ENCODE data around the gene STXBP5L.
A peak's percentile ranks its signal among the peaks of the same experiment; 100 is the strongest.
"Not testable (repeated sequence)": the region's sequence is repeated elsewhere in the genome, so short reads cannot be mapped to it uniquely, and the experiment has no call there.

Gene STXBP5L

GRCh38 chr3:120908030-120908794, at the start of gene STXBP5L:
STXBP5L (plus strand) TSS chr3:120908205; CDS start chr3:120909579, 1,374 bp downstream.
- DNase-seq, result peak; percentile 13 to 39

- no peak for DNase-seq
Observed at GRCh38 chr3:120858521-120858920, 49.5 kb upstream of the STXBP5L start.

GRCh38 chr3:120864541-120864940, 43.5 kb upstream of the STXBP5L start:
- no peak for DNase-seq

DNA sequence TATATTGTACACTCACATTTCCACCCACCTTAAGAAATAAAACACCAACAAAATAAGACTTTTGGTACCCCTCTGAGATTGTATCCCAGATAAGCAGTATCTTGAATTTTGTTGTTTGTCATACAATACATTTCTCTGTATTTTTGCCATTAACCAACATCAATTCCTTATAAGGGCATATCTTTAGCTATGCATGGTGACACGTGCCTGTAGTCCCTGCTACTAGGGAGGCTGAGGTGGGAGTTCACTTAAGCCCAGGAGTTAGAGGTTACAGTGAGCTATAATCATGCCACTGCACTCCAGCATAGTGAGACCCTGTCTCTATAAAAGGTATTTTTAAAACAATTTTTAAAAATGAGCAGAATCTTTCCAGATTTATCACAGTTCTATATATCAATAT, 32.5 kb upstream of the STXBP5L start:
- no peak for DNase-seq

GRCh38 chr3:120875989-120876388, 32.0 kb upstream of the STXBP5L start:
- no peak for DNase-seq

GRCh38 chr3:120879411-120879810, 28.6 kb upstream of the STXBP5L start:
- no peak for DNase-seq

- DNase-seq, result no peak
Observed at GRCh38 chr3:120892921-120893320, 15.1 kb upstream of the STXBP5L start.

- no peak for DNase-seq
Observed at GRCh38 chr3:120894316-120895057, 13.5 kb upstream of the STXBP5L start.

GRCh38 chr3:120901716-120902115, 6.3 kb upstream of the STXBP5L start:
- not testable (repeated sequence) for DNase-seq

DNA sequence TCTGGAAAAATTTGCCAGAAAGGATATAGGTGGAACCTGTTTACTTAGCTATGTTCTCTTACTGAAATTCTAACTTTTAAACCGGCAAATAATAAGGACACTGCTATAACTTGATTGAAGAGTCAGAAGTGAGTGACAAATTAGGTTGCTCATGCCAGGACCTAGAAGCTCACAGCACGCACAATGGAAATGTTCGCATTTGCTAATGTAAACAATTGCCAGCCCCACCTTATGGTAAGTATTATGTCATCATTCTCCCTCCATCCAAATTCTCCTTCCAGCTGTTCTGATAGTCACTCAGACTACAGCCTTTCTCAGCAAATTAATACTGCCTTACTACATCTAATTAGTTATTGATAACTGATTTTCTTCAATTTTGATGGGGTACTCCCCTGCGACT, 4.8 kb upstream of the STXBP5L start:
- no peak for DNase-seq

DNA sequence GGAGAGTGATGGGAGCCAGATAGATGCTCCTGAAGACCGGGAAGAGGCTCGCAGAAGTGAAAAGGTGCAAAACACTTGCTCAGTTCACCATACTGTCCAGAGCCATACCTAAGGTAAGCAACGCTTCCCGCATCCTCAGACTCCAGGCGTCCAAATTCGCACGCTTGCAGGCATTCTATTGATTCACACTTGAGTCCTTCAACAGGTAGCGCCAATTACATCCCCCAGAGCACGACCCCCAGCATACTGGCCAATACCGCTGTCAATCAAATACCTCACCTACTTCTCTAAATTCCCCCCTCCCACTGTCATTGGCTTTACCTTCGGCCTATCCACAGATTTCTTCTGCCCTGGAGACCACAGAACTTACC, 361 bp upstream of the STXBP5L start:
- DNase-seq, result peak in 1 of 2 experiments; percentile 39

DNA sequence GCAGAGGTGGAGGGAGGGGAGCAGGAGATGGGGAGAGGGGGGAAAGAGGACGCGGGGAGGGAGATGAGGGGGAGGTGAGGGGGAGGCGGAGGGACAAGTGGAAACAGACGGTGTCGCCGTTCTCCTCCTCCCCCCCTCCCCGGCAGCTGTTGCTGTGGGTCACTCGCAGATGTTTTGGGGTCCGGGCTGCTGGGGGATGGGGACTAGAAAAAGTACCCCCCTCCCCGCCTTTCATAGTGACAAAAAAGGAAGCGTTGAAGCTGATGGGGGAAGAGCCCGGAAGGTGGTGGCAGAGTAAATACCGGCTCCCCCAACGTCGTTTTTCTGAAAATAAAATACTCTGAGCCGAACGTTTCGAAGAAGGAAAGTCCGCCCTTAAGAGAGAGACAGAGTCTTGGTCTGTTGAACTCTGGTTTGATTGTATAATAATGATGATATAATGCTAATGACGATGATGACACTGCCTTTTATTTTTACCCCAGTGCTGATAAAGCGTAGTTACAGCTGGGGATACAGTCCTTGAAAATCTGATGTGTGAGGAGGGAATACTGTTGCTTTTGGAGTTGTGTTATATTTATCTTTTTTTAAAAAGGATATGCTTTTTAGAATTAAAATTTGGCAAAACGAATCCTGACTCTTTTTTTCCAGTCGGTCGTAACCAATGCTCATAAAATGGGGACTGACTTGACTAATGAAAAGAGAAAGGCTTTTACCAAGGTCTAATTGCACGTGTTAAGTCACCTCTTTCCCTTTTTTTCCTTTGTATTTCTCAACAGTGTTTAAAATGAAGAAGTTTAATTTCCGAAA, 993 bp downstream of the STXBP5L start:
- no peak for DNase-seq

GRCh38 chr3:120909602-120909878, 1.5 kb downstream of the STXBP5L start:
- DNase-seq, result no peak

DNA sequence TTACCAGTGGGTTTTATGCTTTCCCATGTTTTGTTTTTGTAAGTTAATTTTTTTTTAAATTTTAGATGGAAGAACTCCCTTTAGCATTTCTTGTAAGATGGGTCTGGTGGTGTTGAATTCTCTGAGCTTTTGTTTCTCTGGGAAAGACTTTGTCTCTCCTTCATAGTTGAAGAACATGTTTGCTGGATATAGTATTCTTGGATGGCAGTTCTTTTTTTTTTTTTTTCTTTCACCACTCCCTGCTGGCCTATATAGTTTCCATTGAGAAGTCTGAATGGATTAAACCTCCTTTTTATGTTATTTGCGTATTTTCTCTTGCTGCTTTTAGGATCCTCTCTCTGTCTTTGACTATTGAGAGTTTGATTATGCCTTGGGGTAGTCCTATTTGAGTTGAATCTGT, 18.1 kb downstream of the STXBP5L start:
- no peak for DNase-seq

GRCh38 chr3:120928991-120929390, 21.0 kb downstream of the STXBP5L start:
- DNase-seq, result no peak

DNA sequence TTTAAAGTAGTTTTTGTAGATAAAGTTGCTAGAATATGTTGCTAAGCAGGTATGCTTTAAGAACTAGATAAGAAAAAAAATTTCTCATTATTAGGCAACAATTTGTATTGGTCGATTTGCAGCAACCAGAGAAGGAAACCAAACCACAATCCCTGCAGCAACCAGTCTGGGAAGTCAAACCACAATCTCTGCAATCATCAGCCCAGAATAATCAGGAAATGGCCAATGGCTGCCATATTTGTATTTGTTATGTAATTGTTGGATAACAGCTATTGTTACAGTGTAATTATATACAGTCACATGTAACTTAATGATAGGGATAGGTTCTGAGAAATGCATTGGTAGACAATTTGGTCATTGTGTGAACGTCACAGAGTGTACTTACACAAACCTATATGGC, 23.6 kb downstream of the STXBP5L start:
- no peak for DNase-seq

DNA sequence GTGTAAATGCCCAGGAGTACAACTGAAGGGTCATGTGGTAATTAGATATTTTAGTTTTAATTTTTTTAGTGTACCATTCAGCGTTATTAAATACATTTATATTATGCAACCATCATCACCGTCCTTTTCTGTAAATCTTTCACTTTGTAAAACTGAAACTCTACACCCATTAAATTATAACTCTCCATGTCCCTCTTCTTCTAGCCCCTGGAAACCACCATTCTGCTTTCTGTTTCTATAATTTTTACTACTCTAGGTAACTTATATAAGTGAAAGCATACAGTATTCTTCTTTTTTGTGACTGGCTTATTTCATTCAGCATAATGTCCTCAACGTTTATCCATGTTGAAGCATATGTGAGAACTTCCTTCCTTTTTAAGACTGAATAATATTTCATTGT, 48.1 kb downstream of the STXBP5L start:
- DNase-seq, result no peak

DNA sequence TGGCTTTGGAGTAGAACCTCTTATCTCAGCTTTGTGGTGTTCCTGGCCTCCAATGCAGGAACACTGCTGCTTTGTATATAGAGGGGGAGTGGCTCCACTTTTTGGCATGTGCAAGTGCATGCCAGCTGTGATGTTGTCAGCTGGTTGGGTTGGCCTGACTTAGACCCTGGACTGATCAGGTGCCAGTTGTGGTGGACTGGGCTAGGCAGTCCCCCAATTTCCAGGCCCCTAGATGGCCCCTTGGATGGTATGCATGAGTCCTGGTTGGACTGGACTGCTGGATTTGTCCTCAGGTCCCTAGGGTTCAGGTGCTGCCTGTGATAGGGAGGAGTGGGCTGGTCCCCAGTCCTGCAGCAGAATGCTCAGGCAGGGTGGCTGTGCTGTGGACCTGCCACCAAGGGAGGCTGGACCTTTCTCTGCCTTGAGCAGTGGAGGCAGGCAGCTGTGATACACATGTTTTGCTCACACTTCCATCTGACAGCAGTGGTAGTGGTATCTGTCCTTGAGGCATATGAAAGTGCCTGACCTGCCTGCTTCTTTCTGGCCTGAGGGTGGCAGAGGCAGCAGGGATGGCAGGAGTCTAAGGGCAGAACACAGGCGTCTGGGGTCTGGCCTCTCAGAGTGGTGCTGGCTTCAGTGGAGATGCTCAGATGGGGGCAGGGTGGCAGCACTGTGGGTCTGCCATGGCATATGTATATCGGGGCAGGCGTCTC, 74.8 kb downstream of the STXBP5L start:
- DNase-seq, result no peak

GRCh38 chr3:120983321-120983665, 75.3 kb downstream of the STXBP5L start:
- DNase-seq, result no peak

DNA sequence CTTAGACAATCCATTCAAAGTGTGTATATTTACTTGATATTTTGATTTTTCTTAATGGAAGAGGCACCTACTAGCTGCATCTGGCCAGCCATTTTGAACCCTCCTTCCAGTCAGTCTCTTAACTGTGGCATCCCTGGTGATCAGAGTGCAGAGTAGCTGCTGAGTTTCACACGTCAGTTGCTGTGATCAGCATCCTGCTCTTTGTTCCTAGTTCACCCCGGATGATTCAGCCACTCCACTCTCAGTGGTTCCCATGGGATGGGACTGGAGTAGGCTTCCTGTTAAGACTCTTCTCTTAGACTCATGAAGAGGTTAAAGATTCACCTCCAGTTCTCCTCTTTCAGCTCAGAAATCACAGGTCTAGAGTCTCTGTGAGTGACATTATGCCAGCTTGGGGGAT, 75.8 kb downstream of the STXBP5L start:
- DNase-seq, result no peak

DNA sequence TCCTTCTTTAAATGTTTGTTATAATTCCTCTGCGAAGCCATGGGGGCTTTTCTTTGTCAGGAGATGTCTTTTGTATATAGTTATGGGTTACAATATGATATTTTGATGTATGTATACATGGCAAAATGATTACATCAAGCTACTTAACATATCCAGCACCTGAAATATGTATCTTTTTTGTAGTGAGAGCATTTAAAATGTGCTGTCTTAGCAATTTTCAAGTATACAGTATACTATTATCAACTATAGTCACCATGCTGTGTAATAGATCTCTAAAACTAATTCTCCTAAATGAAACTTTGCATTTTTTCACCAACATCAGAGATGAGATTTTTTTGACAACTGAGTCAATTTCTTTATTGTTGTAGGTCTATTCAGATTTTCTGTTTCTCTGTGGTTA, 77.2 kb downstream of the STXBP5L start:
- DNase-seq, result no peak

GRCh38 chr3:120988994-120989393, 81.0 kb downstream of the STXBP5L start:
- no peak for DNase-seq

DNA sequence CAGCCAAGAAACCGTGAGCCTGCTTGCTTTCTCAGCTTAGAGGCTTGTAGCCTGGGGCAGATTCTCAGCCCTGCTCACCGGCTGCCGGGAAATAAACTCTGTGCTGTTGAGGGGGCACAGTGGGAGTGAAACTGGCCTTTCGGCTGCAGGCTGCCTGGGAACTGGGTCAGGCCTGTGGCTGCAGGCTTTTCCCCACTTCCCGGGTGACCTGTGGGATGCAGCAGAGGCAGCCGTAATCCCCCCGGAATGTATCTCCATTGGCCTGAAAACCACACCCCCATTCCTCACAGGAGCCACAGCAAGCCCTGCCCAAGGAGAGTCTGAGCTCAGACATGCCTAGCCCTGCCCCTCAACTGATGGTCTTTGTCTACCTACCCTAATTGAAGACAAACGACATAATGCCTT, 110.9 kb downstream of the STXBP5L start:
- DNase-seq, result no peak
